ENCODE data around the gene ZCCHC7. TPM values are rescaled to one million over a fixed set of nuclear protein-coding genes. Genes with fewer than 3 reads are reported as not detected.
"Not testable (repeated sequence)": the region's sequence is repeated elsewhere in the genome, so short reads cannot be mapped to it uniquely, and the experiment has no call there.

The ZCCHC7 gene
- total RNA-seq, 3 donors from 2014 or later (not counting 1 experiment from before 2014, with no cell fraction given), result 42.4 to 43.2 (median 42.8) TPM

DNA sequence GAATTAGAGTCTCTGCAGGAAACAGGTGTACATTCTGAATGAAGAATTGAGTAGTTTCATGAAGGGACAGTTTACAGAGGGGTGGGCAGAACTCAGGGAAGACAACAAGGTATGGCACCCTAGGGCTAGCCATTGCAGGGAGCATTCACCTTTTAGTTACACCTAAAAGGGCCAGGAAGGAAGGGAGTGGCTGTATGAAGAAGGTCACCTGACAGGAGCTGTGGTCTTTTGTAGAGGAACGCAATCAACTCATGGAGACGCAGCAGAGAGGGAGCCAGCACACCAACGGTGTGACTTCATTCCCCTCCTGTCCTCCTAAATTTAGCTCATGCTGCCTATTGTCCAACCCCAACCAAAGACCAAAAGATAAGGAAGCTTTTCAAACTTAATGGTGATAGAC lies 12.7 kb upstream of the ZCCHC7 start:
- Mint-ChIP-seq H3K4me1 (peaks cover 6 to 9% of the 10 kb centered on the region in 2 donors), H3K36me3 (no peaks in the 10 kb centered on the region), H3K27me3 (ENCODE audit: low read depth in 2 of 2) (peaks cover 25 to 26% of the 10 kb centered on the region in 2 donors), H3K4me3 (no peak overlapping the region), H3K27ac (no peak overlapping the region), H3K9me3 (no peaks in the 10 kb centered on the region)
- Histone ChIP-seq H3K4me1 (ENCODE audit: control insufficient read depth, insufficient read depth, low read length) (peaks cover 6% of the 10 kb centered on the region), H3K27me3 (ENCODE audit: control insufficient read depth, insufficient read depth, low read length) (no peaks in the 10 kb centered on the region), H3K27ac (ENCODE audit: low read length) (no peak overlapping the region), H3K4me3 (ENCODE audit: low read length) (no peak overlapping the region), H3K36me3 (ENCODE audit: control insufficient read depth, insufficient read depth, low read length) (no peaks in the 10 kb centered on the region), H3K9me3 (ENCODE audit: control insufficient read depth, insufficient read depth, low read length) (no peaks in the 10 kb centered on the region)
- TF ChIP-seq, protein P1, sequence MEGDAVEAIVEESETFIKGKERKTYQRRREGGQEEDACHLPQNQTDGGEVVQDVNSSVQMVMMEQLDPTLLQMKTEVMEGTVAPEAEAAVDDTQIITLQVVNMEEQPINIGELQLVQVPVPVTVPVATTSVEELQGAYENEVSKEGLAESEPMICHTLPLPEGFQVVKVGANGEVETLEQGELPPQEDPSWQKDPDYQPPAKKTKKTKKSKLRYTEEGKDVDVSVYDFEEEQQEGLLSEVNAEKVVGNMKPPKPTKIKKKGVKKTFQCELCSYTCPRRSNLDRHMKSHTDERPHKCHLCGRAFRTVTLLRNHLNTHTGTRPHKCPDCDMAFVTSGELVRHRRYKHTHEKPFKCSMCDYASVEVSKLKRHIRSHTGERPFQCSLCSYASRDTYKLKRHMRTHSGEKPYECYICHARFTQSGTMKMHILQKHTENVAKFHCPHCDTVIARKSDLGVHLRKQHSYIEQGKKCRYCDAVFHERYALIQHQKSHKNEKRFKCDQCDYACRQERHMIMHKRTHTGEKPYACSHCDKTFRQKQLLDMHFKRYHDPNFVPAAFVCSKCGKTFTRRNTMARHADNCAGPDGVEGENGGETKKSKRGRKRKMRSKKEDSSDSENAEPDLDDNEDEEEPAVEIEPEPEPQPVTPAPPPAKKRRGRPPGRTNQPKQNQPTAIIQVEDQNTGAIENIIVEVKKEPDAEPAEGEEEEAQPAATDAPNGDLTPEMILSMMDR (IDR thresholded peaks at IDR 0.05), result no peak
- intact Hi-C loops (cut with micrococcal nuclease), result no loop called here
- ATAC-seq (no peak), DNase-seq (peak in 1 of 2 donors; percentile 21)
- WGBS (ENCODE audit: insufficient coverage), result 32% methylated on average over 3 of the region's 3 CpGs

DNA sequence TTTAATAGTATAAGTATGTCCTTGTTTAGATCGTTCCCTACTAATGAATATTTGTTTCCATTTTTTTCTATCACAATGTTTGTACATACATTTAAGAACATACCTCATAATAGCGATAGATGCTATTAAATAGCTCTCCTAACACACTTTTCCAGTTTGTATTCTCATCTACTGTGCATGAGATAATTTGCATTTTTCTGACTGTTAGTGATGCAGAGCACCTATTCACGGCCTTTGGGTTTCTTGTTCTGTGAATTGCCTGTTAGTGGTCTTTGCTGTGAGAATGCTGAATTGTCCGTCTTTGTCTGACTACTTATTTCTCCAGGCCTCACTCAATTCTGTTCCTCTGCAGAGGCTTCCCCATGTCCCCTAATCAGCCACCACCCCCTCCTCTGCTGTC lies 5.9 kb upstream of the ZCCHC7 start:
- H3K36me3 Mint-ChIP-seq; H3K27me3 Mint-ChIP-seq (ENCODE audit: low read depth in 2 of 2); ATAC-seq; H3K9me3 Mint-ChIP-seq; intact Hi-C loops (cut with micrococcal nuclease); H3K36me3 ChIP-seq (ENCODE audit: control insufficient read depth, insufficient read depth, low read length); H3K4me1 Mint-ChIP-seq; H3K4me3 ChIP-seq (ENCODE audit: low read length); H3K4me3 Mint-ChIP-seq; H3K27me3 ChIP-seq (ENCODE audit: control insufficient read depth, insufficient read depth, low read length); H3K27ac ChIP-seq (ENCODE audit: low read length); H3K9me3 ChIP-seq (ENCODE audit: control insufficient read depth, insufficient read depth, low read length); H3K27ac Mint-ChIP-seq; H3K4me1 ChIP-seq (ENCODE audit: control insufficient read depth, insufficient read depth, low read length); DNase-seq: not testable (repeated sequence)
- WGBS (ENCODE audit: insufficient coverage), result 85% methylated on average over 3 of the region's 4 CpGs

DNA sequence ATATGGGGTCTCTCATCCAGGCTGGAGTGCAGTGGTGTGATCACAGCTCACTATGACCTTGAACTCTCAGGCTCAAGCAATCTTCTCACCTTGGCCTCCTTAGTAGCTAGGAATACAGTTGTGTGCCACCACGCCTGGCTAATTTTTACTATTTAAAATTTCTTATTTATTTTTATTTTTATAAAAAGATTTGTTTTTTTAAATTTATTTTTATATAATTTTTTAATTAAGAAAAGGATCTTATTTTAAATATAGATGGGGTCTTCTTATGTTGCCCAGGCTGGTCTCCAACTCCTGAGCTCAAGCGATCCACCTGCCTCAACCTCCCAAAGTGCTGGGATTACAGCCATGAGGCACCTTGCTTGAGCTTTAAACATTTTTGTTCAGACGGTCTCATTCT lies 2.4 kb upstream of the ZCCHC7 start:
- Histone ChIP-seq H3K27me3 (ENCODE audit: control insufficient read depth, insufficient read depth, low read length) (no peaks in the 10 kb centered on the region), H3K9me3 (ENCODE audit: control insufficient read depth, insufficient read depth, low read length) (no peaks in the 10 kb centered on the region), H3K4me3 (ENCODE audit: low read length) (no peak overlapping the region), H3K4me1 (ENCODE audit: control insufficient read depth, insufficient read depth, low read length) (peaks cover 9% of the 10 kb centered on the region), H3K36me3 (ENCODE audit: control insufficient read depth, insufficient read depth, low read length) (no peaks in the 10 kb centered on the region), H3K27ac (ENCODE audit: low read length) (no peak overlapping the region)
- Mint-ChIP-seq H3K27ac (no peak overlapping the region), H3K4me1 (peaks cover 21 to 30% of the 10 kb centered on the region in 2 donors), H3K27me3 (ENCODE audit: low read depth in 2 of 2) (peaks cover 3 to 8% of the 10 kb centered on the region in 2 donors), H3K4me3 (no peak overlapping the region), H3K9me3 (no peaks in the 10 kb centered on the region), H3K36me3 (no peaks in the 10 kb centered on the region)
- 97% methylated on average over 2 of the region's 3 CpGs for WGBS (ENCODE audit: insufficient coverage)
- ATAC-seq (no peak), DNase-seq (no peak)
- TF ChIP-seq, protein P1 (IDR thresholded peaks at IDR 0.05), result no peak
- intact Hi-C loops (cut with micrococcal nuclease), result no loop called here

DNA sequence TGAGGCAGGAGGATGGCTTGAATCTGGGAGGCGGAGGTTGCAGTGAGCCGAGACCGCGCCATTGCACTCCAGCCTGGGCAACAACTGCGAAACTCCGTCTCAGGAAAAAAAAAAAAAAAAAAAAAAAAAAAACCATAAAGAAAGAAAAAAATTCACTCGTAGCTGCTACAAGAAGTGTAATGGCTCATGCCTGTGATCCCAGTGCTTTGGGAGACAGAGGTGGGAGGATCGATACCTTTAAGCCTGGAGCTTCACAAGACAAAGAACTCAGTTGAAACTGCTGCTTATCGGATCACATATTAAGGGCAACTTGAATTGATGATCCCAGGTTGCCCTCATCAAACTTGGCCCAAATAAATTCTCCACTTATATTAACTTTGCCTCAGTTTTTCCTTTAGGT lies 1.0 kb upstream of the ZCCHC7 start:
- peaks cover 9% of the 10 kb centered on the region for H3K4me1 ChIP-seq (ENCODE audit: control insufficient read depth, insufficient read depth, low read length)
- Mint-ChIP-seq H3K36me3 (no peaks in the 10 kb centered on the region), H3K4me1 (peaks cover 27 to 40% of the 10 kb centered on the region in 2 donors), H3K27me3 (ENCODE audit: low read depth in 2 of 2) (no peaks in the 10 kb centered on the region), H3K27ac (peak overlapping the region in 1 of 2 donors; percentile 96), H3K4me3 (peak overlapping the region; percentile 94), H3K9me3 (no peaks in the 10 kb centered on the region)
- ATAC-seq (no peak), DNase-seq (peak in 1 of 2 donors; percentile 16)
- TF ChIP-seq, protein P1 (IDR thresholded peaks at IDR 0.05), result no peak
- WGBS (ENCODE audit: insufficient coverage), result 95% methylated on average over 6 of the region's 9 CpGs
- intact Hi-C loops (cut with micrococcal nuclease), result no loop called here
- H3K36me3 ChIP-seq (ENCODE audit: control insufficient read depth, insufficient read depth, low read length), result no peaks in the 10 kb centered on the region
- no peaks in the 10 kb centered on the region for H3K9me3 ChIP-seq (ENCODE audit: control insufficient read depth, insufficient read depth, low read length)
- H3K27me3 ChIP-seq (ENCODE audit: control insufficient read depth, insufficient read depth, low read length), result no peaks in the 10 kb centered on the region
- H3K27ac ChIP-seq (ENCODE audit: low read length), result no peak overlapping the region
- no peak overlapping the region for H3K4me3 ChIP-seq (ENCODE audit: low read length)

DNA sequence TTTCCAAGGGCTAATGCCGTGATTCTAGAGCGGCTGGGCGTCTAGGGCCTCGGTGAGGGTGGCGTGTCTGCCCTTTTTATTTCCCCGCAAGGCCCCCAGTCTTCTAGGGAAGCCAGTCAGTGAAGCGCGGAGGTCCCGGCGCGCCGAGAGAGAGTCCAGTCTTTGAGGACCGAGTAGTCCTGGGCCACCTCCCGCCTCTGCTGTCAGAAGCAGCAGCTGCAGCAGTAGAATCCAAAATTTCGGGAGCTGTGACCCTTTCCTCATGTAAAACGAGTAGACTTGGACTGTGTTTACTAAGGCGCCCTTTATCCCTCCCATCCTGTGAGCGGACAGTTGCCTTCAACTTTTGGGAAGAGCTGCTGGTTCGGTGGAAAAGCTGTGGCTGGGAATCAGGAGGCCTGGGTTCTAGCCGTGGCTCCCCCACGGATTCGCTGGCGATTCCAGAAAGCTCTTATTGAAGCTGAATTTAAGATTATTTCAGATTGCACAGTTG lies 515 bp downstream of the ZCCHC7 start:
- H3K36me3 Mint-ChIP-seq; H3K27me3 ChIP-seq (ENCODE audit: control insufficient read depth, insufficient read depth, low read length); DNase-seq; H3K9me3 Mint-ChIP-seq; H3K4me1 ChIP-seq (ENCODE audit: control insufficient read depth, insufficient read depth, low read length); H3K36me3 ChIP-seq (ENCODE audit: control insufficient read depth, insufficient read depth, low read length); H3K9me3 ChIP-seq (ENCODE audit: control insufficient read depth, insufficient read depth, low read length); H3K27me3 Mint-ChIP-seq (ENCODE audit: low read depth in 2 of 2): not testable (repeated sequence)
- intact Hi-C loops (cut with micrococcal nuclease), result loop anchor here (1.0 to 5.0 kb wide), 2 partner anchors 42 to 181 kb away; no protein-coding TSS in a partner anchor
- ATAC-seq, result peak; percentile 10 to 22 (median 15)
- WGBS (ENCODE audit: insufficient coverage), result under 1% methylated on average over 23 of the region's 23 CpGs
- peaks cover 27 to 40% of the 10 kb centered on the region in 2 donors for H3K4me1 Mint-ChIP-seq
- H3K27ac Mint-ChIP-seq, result peak overlapping the region; percentile 96
- H3K4me3 ChIP-seq (ENCODE audit: low read length), result peak overlapping the region; percentile 93
- H3K4me3 Mint-ChIP-seq, result peak overlapping the region; percentile 94
- H3K27ac ChIP-seq (ENCODE audit: low read length), result peak overlapping the region; percentile 91
